Gastrocnemius medialis (tissue), 4 donors: ENCODE data around the gene LPAR3.

Experiments used
- CTCF ChIP-seq, 5 experiments: fragments of 450-650 bp in 3 of 5; fragments of 200-600 bp in 2 of 5; sonication (generic) in 2 of 5; IDR thresholded peaks in 4 of 5; conservative IDR thresholded peaks in 1 of 5; 1 replicate in 4 of 5; 2 replicates in 1 of 5; pipeline ENCODE4 v1.5.1; 2016 to 2019; ENCODE audit warnings: antibody characterized with exemption in 5 of 5, mild to moderate bottlenecking in 3 of 5, moderate library complexity in 3 of 5
- POLR2A ChIP-seq, 2 donors: fragments of 450-650 bp; IDR thresholded peaks; one replicate each; pipeline ENCODE4 v1.6.1; 2017; ENCODE audit warnings: antibody characterized with exemption in 2 of 2, mild to moderate bottlenecking in 2 of 2, moderate library complexity in 2 of 2

- TF ChIP-seq CTCF (IDR thresholded peaks at IDR 0.05 in 4 of 5, conservative IDR thresholded peaks at IDR 0.05 in 1 of 5) (no peak), POLR2A (IDR thresholded peaks at IDR 0.05) (no peak)
Observed at GRCh38 chr1:84883286-84883685, 9.7 kb downstream of the LPAR3 start.
